Measurements from ENCODE around the gene APOL1.

GRCh38 chr22:36206255-36206654 lies 46.7 kb upstream of the APOL1 start:
- TF ChIP-seq CTCF (IDR thresholded peaks at IDR 0.05 in 8 of 11, conservative IDR thresholded peaks at IDR 0.05 in 3 of 11) = no peak
- no peak for TF ChIP-seq POLR2AphosphoS5 (IDR thresholded peaks at IDR 0.05)
